Fibroblast of pulmonary artery (primary cell): Measurements from ENCODE around the gene SCNN1A.
A peak's percentile ranks its signal among the peaks of the same experiment; 100 is the strongest.

ENCODE experiments used
- DNase-seq: peaks from one replicate; pipeline ENCODE4 v3.0.0-alpha.2; 2010; ENCODE audit warnings: low read depth
- H3K4me3 ChIP-seq: replicated peaks from 2 replicates; pipeline ENCODE4 v1.5.1; 2011; ENCODE audit warnings: low read depth, mild to moderate bottlenecking, control low read depth, low read length, moderate library complexity
- TF ChIP-seq, protein P1 (sequence below): IDR thresholded peaks from 2 replicates; pipeline ENCODE4 v1.5.1; 2011; ENCODE audit warnings: mild to moderate bottlenecking, control low read depth, low read length, inconsistent platforms; ENCODE audit errors: missing control alignments

Gene SCNN1A

DNA sequence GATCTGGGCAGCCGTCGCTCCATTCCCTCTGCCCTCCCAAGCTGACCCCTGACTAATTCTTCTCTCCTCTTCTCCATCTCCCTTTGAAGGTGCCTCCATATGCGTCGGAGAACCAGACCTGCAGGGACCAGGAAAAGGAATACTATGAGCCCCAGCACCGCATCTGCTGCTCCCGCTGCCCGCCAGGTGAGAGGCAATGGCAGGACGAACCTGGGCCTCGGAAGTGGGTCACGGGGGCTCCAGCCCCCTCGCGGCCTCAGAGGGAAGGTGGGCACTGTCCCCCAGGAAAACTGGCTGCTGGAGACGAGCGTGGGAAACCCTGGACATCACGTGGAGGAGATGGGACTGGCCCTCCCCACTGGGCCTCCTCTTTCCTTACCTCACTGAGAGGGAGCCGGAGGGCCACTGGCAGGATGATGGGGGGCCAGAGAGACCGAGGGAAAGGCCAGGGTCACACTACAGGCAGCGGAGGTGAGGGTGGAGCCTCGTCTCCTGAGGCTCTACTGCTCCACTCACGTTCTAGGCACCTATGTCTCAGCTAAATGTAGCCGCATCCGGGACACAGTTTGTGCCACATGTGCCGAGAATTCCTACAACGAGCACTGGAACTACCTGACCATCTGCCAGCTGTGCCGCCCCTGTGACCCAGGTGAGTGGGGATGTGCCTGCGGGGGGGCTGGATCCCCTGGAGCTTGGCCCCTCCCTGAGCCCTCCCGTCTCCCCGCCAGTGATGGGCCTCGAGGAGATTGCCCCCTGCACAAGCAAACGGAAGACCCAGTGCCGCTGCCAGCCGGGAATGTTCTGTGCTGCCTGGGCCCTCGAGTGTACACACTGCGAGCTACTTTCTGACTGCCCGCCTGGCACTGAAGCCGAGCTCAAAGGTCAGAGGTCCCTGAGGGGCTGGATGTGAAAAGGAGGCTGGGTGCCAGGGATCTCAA, 9.4 kb upstream of the SCNN1A start:
- TF ChIP-seq, protein P1, sequence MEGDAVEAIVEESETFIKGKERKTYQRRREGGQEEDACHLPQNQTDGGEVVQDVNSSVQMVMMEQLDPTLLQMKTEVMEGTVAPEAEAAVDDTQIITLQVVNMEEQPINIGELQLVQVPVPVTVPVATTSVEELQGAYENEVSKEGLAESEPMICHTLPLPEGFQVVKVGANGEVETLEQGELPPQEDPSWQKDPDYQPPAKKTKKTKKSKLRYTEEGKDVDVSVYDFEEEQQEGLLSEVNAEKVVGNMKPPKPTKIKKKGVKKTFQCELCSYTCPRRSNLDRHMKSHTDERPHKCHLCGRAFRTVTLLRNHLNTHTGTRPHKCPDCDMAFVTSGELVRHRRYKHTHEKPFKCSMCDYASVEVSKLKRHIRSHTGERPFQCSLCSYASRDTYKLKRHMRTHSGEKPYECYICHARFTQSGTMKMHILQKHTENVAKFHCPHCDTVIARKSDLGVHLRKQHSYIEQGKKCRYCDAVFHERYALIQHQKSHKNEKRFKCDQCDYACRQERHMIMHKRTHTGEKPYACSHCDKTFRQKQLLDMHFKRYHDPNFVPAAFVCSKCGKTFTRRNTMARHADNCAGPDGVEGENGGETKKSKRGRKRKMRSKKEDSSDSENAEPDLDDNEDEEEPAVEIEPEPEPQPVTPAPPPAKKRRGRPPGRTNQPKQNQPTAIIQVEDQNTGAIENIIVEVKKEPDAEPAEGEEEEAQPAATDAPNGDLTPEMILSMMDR = no peak
- peak overlapping the region; percentile 77 for H3K4me3 ChIP-seq

DNA sequence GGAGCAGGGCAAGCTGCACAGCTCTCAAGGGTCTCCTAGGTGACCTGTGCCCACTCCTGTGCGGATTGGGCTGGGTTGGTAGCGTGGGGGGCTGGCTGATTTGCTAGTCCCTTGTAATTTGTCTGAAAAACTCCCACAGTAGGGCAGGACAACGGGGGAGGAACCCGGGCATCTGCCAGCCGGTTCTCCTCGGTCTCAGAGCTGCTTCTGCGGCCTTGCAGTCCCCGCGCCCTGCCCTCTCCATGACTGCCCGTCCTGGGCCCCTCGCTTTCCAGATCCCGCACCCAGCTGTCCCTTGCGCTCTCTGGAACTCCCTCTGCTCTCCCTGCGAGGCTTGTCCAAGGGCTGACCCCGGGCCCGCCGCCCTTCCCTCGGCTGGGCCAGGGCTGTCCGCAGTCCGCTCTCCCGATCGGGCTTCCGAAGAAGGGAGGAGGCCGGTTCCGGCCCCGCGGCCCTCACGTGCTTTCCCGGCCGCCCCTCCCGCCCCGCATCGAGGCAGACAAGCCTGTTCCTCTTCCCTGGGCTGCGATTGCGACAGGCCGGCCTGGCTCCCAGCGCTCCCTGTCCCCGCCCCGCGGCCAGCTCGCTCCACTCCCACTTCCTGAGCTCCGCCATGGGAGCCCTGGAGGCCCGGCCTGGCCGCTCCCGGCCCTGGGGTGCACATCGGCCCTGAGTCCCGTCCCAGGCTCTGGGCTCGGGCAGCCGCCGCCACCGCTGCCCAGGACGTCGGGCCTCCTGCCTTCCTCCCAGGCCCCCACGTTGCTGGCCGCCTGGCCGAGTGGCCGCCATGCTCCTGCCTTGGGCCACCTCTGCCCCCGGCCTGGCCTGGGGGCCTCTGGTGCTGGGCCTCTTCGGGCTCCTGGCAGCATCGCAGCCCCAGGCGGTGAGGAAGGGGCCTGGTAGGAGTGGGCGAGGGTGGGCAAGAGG, 8.5 kb upstream of the SCNN1A start, which contains the start of gene LTBR:
TSS of gene LTBR (plus strand) at position 591 of the 927 bp plus-strand sequence. CDS start at position 788, 197 bp downstream.
- TF ChIP-seq, protein P1 = no peak
- peak; percentile 96 for DNase-seq
- peak within 1 kb of the TSS; percentile 77 for H3K4me3 ChIP-seq

More for the DNA sequence above, 9.4 kb upstream of the SCNN1A start:
- no peak for DNase-seq

DNA sequence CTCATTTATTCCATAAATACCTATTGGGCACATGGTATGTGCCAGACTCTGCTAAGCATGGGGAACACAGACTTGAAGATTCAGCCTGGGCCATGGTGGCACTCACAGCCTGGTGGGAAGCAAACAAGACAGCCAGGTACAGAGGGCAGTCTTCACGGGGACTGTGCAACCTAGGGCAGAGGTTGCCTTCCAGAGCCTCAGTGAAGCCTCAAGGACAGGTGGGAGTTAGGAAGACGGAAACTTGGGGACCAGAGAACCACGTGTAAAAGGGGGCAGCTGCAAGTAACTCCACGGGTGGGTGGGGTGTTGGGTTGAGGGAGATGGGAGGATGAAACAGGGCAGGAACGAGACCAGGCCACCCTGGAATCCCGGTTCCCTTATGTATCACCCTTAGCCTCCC, 7.6 kb upstream of the SCNN1A start:
- DNase-seq = no peak
- TF ChIP-seq, protein P1 = no peak
- H3K4me3 ChIP-seq = no peak overlapping the region

DNA sequence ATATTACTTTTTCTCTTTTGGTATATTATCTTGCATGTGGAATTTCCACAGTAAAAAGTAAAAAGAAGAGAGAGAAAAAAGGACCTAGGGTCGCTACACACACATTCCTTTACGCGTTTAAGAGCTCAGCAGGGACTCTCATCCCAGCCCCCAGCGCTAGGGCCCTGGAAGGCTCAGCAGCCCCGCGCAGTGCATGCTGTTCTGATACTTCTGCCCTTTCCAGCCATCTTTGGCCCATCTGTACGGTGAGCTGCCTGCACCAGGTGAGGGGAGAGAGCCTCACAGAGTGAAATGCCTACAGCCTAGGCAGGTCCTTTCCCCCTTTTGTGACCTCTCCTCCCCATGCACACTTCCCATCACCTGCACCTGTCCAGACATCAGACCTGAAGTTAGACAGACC, 7.0 kb upstream of the SCNN1A start:
- TF ChIP-seq, protein P1 = no peak
- no peak for DNase-seq
- H3K4me3 ChIP-seq = no peak overlapping the region

DNA sequence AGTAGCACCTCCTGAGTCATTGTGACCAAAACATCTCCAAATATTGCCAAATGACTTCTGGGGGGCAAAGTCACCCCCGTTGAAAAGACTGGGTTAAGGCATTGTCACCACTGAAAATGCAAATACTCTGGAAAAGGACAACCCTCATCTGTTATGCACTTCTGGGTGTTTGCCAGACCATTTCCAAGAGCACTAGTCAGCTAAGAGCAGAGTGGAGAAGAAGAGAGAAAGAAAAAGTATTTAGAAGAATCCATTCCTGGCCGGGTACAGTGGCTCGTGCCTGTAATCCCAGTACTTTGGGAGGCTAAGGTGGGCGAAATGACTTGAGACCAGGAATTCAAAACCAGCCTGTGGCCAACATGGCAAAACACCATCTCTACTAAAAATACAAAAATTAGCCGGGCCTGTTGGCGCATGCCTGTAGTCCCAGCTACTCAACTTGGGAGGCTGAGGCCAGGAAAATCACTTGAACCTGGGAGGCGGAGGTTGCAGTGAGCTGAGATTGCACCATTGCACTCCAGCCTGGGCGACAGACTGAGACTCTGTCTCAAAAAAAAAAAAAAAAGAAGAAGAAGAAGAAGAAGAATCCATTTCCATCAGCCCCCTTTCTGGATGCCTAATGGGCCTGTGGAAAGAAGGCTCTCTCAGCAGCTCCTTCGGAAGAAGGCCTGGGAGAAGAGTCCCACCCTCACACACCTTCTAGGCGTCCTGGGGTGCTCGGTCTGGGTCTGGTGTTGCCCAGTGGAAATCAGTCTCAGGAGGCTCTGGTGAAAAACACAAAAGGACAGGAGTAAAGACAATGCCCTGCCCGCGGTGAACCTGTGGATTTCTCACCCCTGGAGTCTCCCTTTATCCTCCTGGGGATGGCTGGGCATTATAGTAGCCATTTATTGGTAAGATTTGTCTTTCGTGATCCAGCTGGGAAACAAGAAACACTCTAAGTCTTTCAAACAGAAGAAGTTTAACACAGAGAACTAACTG, 5.1 kb upstream of the SCNN1A start:
- DNase-seq = peak; percentile 55
- TF ChIP-seq, protein P1 = no peak
- H3K4me3 ChIP-seq = no peak overlapping the region
